T-helper 2 cell treated with Interferon-gamma antibody and Interleukin-4, amounts not matched to agents 100 ng/mL and 5 ng/mL, for 36 hours (primary cell): ENCODE results near the gene MOSMO. TPM values are rescaled to one million over a fixed set of nuclear protein-coding genes. Genes with fewer than 3 reads are reported as not detected.
"Not testable (repeated sequence)": the region's sequence is repeated elsewhere in the genome, so short reads cannot be mapped to it uniquely, and the experiment has no call there.

ENCODE experiments used
- intact Hi-C: fragments of 100-400 bp; cut with micrococcal nuclease; formaldehyde crosslinking; loops from one replicate; pipeline ENCODE4 v1.15.1; 2023
- total RNA-seq: library from RNA; stranded (reverse); gene quantifications from 2 replicates; pipeline ENCODE4 v1.2.3, GENCODE V29; 2022

MOSMO gene
- total RNA-seq, 1 donor from 2014 or later, result 12.9 TPM

DNA sequence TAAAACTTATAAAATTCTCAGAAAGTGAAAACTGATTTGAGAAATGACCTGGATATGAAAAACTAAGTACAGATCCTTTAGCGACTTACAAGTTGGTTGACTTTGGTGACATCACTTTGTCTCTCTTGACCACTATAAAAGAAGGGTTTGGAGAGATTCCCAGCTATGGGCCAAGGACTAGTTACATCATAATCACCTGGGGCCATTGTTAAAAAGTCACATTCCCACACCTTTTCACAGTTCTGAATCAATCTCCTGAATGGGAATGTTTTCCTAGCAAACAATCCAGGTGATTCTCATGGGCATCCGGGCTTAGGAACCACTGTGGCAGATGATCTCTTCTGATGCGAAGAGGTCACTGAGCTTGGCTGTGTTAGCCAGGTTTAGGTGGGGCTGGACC is 83.8 kb downstream of the MOSMO start:
- intact Hi-C loops, result no loop called here

- intact Hi-C loops, result no loop called here
Measured at GRCh38 chr16:22092143-22092933, 84.4 kb downstream of the MOSMO start, which contains the start of gene VWA3A. Gene VWA3A (plus strand): TSS chr16:22092541. CDS start chr16:22092638, 97 bp downstream.

DNA sequence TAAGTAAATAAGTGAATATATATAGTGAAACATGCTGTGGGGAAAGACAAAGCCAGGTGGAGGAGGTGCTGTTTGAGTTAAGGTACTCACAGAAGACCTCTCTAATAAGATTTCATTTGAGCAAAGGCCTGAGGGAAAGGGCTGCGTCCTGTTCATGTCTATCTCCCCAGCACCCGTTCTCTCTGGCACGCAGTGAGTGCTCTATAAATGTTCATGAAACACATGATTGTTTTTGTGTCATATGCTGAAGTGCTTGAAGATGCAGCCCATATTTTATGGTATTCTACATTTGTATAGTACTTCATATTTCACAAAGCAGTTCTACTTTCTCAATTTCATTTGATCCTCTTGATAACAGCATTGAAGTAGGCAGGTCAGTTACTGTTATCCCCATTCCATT is 85.4 kb downstream of the MOSMO start:
- intact Hi-C loops, result no loop called here

- intact Hi-C loops, result no loop called here
Measured at GRCh38 chr16:22093996-22094395, 86.1 kb downstream of the MOSMO start.

GRCh38 chr16:22098405-22099255 is 90.7 kb downstream of the MOSMO start:
- intact Hi-C loops, result no loop called here

- intact Hi-C loops, result no loop called here
Measured at GRCh38 chr16:22099256-22099975, 91.5 kb downstream of the MOSMO start.

DNA sequence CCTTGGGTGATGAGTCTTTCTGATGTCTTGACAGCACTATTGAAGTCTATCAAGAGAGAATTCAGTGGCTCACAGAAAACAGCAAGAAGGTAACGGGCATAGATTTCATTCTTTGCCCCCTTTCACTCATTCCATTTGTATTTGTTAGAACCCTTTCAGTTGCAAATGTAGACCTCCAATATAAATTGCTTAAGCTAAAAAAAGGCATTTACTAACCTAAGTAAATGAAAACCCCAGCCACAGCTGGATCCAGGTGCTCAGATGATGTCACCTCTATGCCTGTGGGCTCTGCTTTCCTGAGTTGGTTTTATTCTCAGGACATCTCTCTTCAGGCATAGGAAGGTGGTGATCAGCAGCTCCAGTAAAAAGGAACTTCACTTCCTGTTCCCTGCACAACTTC is 95.5 kb downstream of the MOSMO start:
- intact Hi-C loops, result no loop called here

DNA sequence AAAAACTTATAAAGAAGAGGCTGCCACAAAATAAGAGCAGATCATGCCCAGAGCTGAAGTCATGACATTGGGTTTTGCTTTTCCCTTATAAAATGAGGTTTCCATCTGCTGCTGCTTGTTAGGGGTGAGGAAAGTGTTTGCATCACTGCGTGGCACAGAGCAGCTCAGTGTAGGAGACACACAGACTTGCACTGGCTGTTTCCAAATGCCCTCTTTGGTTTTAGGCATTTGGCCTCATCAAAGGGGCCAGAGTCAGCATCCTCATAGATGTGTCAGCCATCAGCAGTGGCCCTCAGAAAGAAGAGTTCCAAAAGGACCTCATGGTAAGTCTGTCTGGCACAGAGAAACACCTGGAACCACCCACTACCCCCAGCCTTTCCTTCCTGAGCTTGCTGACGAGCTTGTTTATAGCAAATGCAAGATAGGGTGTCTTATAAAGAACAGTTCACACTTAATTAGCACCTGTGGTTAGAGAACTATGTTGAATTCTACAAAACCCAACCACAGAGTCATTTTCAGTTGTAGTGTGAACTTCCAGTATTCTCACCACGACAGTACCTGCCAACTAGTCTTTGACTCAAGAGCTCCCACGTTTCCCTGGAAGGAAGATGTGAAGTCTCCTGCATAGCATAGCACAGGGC is 101.5 kb downstream of the MOSMO start:
- intact Hi-C loops, result no loop called here

DNA sequence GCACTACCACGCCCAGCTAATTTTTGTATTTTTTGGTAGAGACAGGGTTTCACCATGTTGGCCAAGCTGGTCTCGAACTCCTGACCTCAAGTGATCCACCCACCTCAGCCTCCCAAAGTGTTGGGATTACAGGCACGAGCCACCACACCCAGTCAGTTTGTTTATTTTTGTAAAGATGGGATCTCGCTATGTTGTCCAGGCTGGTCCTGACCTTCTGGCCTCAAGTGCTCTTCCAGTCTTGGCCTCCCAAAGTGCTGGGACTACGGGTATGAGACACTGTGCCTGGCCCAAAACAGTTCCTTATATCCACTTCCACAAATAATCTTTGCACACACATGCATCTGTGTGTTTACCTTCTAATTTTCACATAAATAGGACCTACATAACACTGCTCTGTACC is 103.7 kb downstream of the MOSMO start:
- intact Hi-C loops, result not testable (repeated sequence)

DNA sequence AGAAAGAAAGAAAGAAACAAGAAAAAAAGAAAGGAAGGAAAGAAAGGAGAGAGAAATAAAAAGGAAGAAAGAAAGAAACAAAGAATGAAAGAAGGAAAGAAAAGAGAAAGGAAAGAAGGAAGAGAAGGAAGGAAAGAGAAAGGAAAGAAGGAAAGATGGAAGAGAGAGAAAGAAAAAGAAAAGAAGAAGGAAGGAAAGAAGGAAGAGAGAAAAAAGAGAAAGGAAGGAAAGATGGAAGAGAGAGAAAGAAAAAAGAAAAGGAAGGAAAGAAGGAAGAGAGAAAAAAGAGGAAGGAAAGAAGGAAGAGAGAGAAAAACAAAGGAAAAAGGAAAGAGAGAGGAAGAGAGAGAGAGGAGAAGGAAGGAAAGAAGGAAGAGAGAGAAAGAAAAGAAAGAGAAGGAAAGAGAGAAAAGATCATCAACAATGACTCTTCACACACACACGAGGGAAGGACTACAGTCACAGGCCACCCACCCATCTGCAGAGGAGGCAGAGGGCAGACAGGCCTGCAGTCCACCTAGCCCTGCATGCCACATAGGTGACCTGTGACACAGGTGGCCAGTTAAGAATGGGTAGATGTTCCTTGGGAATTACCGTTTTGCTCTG is 108.3 kb downstream of the MOSMO start:
- intact Hi-C loops, result no loop called here

GRCh38 chr16:22117609-22118008 is 109.7 kb downstream of the MOSMO start:
- intact Hi-C loops, result no loop called here

- intact Hi-C loops, result no loop called here
Measured at GRCh38 chr16:22120440-22120839, 112.5 kb downstream of the MOSMO start.

DNA sequence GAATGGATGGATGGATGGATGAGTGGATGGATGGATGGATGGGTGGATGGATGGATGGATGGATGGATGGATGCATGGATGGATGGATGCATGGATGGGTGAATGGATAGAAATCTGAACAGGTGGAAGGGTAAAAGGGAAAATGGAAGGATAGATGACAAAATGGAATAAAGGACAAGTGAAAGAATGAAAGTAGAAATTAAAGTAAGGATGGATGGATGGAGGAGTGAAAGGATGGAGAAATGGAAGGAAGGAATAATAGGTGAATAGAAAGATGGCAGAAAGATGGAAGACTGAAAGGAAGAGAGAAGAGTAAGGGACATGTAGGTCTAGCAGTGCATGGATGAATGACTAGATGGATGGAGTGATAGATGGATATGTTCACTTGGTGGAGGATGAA is 114.3 kb downstream of the MOSMO start:
- intact Hi-C loops, result no loop called here

DNA sequence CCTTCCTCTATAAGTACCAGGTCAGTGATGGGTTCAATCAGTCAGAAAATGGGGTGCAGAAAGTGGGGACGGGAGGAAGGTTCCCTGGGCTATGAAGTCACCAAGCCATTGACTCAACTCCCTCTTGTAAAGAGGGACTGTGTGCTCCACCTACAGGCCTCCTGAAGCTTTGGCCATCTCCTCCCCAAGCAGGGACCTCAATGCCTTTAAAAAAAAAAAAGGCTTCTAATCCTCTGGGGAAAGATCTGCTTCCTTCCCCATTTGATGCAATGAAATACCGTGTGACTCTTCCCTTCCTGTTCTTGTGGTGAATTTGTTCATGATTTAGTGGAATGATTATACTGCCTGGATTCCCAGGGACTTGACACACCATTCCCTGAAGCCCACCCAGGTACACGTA is 115.2 kb downstream of the MOSMO start:
- intact Hi-C loops, result no loop called here

DNA sequence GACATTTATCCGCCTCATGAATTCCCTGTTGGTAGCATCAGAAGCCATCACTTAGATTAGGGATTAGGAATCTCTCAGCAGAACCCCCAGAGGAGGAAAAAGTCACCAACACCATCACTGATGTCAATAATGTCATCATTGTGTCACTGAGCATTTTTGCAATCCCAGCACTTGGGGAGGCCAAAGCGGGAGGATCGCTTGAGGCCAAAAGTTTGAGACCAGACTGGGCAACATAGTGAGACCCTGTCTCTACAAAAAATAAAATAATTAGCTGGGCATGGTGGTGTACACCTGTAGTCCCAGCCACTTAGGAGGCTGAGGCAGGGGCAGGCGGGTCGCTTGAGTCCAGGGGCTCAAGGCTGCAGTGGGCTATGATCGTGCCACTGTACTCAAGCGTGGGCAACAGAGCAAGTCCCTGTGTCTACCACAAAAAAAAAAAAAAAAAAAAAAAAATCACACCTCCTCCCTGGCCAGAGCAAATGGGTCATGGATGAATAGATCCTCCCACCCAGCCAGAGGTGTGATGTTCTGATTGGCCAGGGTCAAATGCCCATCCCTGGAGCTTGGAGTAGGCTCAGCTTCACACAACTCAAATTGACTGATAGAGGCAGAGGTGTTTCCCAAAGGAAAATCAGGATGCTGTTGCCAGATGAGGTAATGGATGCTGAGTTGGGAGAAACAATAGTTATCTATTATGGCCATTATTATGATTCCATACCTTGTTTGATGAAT is 116.0 kb downstream of the MOSMO start:
- intact Hi-C loops, result no loop called here

DNA sequence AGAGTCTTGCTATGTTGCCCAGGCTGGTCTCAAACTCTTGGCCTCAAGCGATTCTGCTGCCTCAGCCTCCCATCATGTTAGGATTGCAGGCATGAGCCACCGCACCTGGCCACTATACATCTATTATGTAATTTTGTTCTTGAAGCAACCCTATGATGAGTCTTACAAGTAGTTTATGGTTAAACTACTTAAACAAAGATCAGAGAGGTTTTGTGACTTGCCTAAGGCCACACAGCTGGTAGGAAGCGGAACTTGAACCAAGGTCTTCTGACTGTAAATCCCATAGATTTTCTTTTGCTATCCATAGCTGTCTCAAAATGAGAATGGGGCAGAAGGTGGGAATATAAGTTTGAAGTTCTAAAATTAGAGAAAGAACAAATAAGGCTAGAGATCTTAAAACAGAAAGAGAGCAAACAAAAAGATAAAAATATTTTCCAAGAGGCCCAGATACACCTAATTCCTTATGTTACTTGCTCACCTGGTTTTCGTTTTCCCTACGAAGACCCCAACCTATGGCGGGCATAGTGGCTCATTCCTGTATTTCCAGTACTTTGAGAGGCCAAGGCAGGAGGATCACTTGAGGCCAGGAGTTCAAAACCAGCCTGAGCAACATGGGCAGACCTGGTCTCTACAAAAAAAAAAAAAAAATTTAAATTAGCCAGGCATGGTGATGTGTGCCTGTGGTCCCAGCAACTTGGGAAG is 116.8 kb downstream of the MOSMO start:
- intact Hi-C loops, result no loop called here

GRCh38 chr16:22126037-22126558 is 118.2 kb downstream of the MOSMO start:
- intact Hi-C loops, result no loop called here

DNA sequence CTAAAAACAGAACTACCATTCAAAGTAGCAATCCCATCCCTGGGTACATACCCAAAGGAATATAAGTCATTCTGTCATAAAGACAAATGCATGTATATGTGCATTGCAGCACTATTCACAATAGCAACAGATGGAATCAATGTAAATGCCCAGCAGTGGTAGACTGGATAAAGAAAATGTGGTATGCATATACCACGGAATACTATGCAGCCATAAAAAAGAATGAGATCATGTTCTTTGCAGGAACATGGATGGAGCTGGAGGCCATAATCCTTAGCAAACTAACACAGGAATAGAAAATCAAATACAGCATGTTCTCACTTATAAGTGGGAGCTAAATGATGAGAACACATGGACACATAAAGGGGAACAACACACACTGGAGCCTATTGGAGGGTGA is 120.6 kb downstream of the MOSMO start:
- intact Hi-C loops, result not testable (repeated sequence)

- intact Hi-C loops, result no loop called here
Measured at GRCh38 chr16:22130528-22130927, 122.6 kb downstream of the MOSMO start.
